NT2/D1 (cell line): ENCODE data around the gene RBMS3.

Experiments used
- YY1 ChIP-seq: IDR thresholded peaks from 2 replicates; pipeline ENCODE4 v1.6.1; 2011; ENCODE audit not compliant: insufficient read length, insufficient read depth
- ZNF274 ChIP-seq: IDR thresholded peaks from 2 replicates; pipeline ENCODE4 v1.6.1; 2011; ENCODE audit warnings: mild to moderate bottlenecking, low read depth, low read length

DNA sequence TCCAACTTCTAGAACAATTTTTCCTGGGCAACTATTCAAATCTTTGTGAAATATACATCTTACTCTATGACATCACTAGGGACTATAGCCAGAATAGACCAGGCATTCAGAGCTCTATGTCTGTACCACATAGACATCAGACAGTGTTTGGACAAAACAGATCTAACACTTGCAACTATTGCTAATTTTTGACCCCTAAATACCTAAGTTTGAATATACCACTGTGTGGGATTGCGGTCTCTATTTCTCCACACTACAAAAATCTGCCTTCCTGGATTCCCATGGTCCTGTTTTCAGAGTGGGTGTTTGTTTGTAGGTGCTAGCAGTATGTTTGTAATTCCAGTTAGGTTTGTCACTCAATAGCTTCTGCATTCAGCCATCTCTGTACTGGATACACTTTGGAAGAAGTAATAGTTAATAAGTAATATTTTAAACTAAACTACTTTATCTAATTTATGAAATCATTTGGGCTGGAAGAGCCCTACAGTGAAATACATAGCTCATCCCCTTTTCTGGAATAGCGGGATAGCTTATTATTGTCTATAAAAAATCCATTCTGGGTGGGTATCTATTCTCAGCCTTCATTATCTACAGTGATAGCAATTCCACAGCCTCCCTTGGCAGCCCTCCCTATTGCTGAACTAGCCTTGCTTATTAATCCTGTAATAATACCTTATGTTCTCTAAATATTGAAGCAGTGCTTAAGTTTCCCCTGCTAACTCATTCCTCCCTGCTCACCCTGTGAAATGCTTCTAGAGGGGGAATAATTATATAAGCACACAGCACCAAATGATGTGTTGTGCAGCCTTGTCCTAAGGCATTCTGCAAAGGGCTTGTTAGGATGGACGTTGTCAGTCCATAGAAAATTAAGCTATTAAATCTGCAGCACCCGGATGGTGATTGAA is 49.4 kb downstream of the RBMS3 start:
- TF ChIP-seq YY1 (no peak), ZNF274 (no peak)
